MM.1S (cell line): ENCODE results near the gene SPECC1L.

Source experiments
- DNase-seq: peaks from one replicate; pipeline ENCODE4 v3.0.0-alpha.2; 2015
- H2AFZ ChIP-seq: fragments of 300-600 bp; sonication (generic); 2 replicates; pipeline ENCODE4 v1.6.0; 2016; ENCODE audit warnings: antibody characterized with exemption, low read length
- H3F3A ChIP-seq: fragments of 300-600 bp; sonication (generic); 2 replicates; pipeline ENCODE4 v1.6.1; 2016; ENCODE audit warnings: mild to moderate bottlenecking, antibody characterized with exemption, low read length, moderate library complexity, mixed read lengths; ENCODE audit not compliant: insufficient read depth
- H3K27ac ChIP-seq: fragments of 300-600 bp; sonication (generic); 2 replicates; pipeline ENCODE4 v1.5.1; 2016; ENCODE audit warnings: mild to moderate bottlenecking, low read length
- H3K27me3 ChIP-seq: fragments of 300-600 bp; sonication (generic); replicated peaks from 2 replicates; pipeline ENCODE4 v1.6.0; 2016; ENCODE audit warnings: low read length; ENCODE audit not compliant: insufficient read depth
- H3K36me3 ChIP-seq: fragments of 300-600 bp; sonication (generic); replicated peaks from 2 replicates; pipeline ENCODE4 v1.6.1; 2016; ENCODE audit warnings: mild to moderate bottlenecking, low read length, mixed read lengths; ENCODE audit not compliant: insufficient read depth
- H3K4me1 ChIP-seq: fragments of 300-600 bp; sonication (generic); 2 replicates; pipeline ENCODE4 v1.6.1; 2016; ENCODE audit warnings: low read length, mixed read lengths
- H3K4me2 ChIP-seq: fragments of 300-600 bp; sonication (generic); 2 replicates; pipeline ENCODE4 v1.6.0; 2016; ENCODE audit warnings: low read depth, low read length
- H3K4me3 ChIP-seq: fragments of 300-600 bp; sonication (generic); 2 replicates; pipeline ENCODE4 v1.5.1; 2016; ENCODE audit warnings: low read length, mixed read lengths
- H3K79me2 ChIP-seq: fragments of 300-600 bp; sonication (generic); 2 replicates; pipeline ENCODE4 v1.6.1; 2016; ENCODE audit warnings: mixed run types, low read length, mixed read lengths
- H3K9ac ChIP-seq: fragments of 300-600 bp; sonication (generic); 2 replicates; pipeline ENCODE4 v1.6.1; 2016; ENCODE audit warnings: low read length, mixed read lengths
- H3K9me2 ChIP-seq: fragments of 300-600 bp; sonication (generic); replicated peaks from 2 replicates; pipeline ENCODE4 v1.6.1; 2016; ENCODE audit warnings: mild to moderate bottlenecking, low read length, mixed read lengths; ENCODE audit not compliant: insufficient read depth
- H3K9me3 ChIP-seq: fragments of 300-600 bp; sonication (generic); replicated peaks from 2 replicates; pipeline ENCODE4 v1.6.1; 2016; ENCODE audit warnings: mild to moderate bottlenecking, low read length, mixed read lengths; ENCODE audit not compliant: insufficient read depth
- H4K20me1 ChIP-seq: fragments of 300-600 bp; sonication (generic); 2 replicates; pipeline ENCODE4 v1.6.1; 2016; ENCODE audit warnings: mild to moderate bottlenecking, low read length, moderate library complexity, mixed read lengths; ENCODE audit not compliant: insufficient read depth
- EZH2 ChIP-seq: fragments of 300-600 bp; sonication (generic); optimal IDR thresholded peaks from 2 replicates; pipeline ENCODE3; 2017; ENCODE audit warnings: low read depth, mild to moderate bottlenecking, antibody characterized with exemption, low read length, mixed read lengths
- EZH2phosphoT487 ChIP-seq: fragments of 300-600 bp; sonication (generic); IDR thresholded peaks from 2 replicates; pipeline ENCODE4 v1.6.1; 2018; ENCODE audit warnings: antibody characterized with exemption, low read length
- TF ChIP-seq, protein P1 (sequence below): fragments of 300-600 bp; sonication (generic); IDR thresholded peaks from 2 replicates; pipeline ENCODE4 v1.5.1; 2016; ENCODE audit warnings: antibody characterized with exemption, low read length, mixed read lengths

SPECC1L gene

DNA sequence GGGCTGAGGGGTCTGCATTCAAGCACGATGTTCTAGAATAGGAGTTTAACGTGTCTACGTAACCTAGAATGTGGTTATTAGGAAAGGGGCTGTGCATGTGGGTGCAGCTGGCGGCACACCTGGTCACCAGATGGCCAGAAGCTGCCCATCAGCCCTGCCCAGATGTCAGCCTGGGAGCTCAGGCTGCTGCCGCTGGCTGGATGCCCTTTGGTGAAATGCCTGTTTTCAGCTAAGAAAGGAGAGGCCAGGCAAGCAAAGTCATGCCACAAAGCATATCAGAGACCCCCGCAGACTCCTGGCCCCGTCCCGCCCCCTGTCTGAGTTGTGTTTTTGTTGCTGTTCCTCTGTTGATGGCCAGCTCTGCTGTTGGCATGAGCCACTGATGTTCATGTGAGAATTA, 145.5 kb downstream of the SPECC1L start:
- Histone ChIP-seq H3K27ac (no peak overlapping the region), H2AFZ (no peak overlapping the region), H3K4me3 (no peak overlapping the region), H3K9ac (no peak overlapping the region), H3K9me2 (no peaks in the 10 kb centered on the region), H3K79me2 (no peaks in the 10 kb centered on the region), H3K4me1 (no peaks in the 10 kb centered on the region), H3F3A (no peaks in the 10 kb centered on the region), H3K9me3 (no peaks in the 10 kb centered on the region), H3K4me2 (no peak overlapping the region), H3K27me3 (no peaks in the 10 kb centered on the region), H4K20me1 (no peaks in the 10 kb centered on the region), H3K36me3 (no peaks in the 10 kb centered on the region)
- no peak for DNase-seq
- TF ChIP-seq EZH2 (no peak), EZH2phosphoT487 (no peak)
- TF ChIP-seq, protein P1, sequence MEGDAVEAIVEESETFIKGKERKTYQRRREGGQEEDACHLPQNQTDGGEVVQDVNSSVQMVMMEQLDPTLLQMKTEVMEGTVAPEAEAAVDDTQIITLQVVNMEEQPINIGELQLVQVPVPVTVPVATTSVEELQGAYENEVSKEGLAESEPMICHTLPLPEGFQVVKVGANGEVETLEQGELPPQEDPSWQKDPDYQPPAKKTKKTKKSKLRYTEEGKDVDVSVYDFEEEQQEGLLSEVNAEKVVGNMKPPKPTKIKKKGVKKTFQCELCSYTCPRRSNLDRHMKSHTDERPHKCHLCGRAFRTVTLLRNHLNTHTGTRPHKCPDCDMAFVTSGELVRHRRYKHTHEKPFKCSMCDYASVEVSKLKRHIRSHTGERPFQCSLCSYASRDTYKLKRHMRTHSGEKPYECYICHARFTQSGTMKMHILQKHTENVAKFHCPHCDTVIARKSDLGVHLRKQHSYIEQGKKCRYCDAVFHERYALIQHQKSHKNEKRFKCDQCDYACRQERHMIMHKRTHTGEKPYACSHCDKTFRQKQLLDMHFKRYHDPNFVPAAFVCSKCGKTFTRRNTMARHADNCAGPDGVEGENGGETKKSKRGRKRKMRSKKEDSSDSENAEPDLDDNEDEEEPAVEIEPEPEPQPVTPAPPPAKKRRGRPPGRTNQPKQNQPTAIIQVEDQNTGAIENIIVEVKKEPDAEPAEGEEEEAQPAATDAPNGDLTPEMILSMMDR = no peak

GRCh38 chr22:24416611-24417010, 146.0 kb downstream of the SPECC1L start:
- no peak overlapping the region for H3K9ac ChIP-seq
- H3K4me3 ChIP-seq = no peak overlapping the region
- H3K4me1 ChIP-seq = no peaks in the 10 kb centered on the region
- no peaks in the 10 kb centered on the region for H3K9me3 ChIP-seq
- H3K9me2 ChIP-seq = no peaks in the 10 kb centered on the region
- no peaks in the 10 kb centered on the region for H3F3A ChIP-seq
- DNase-seq = no peak
- no peaks in the 10 kb centered on the region for H3K27me3 ChIP-seq
- H4K20me1 ChIP-seq = no peaks in the 10 kb centered on the region
- H3K4me2 ChIP-seq = no peak overlapping the region
- no peak overlapping the region for H2AFZ ChIP-seq
- no peaks in the 10 kb centered on the region for H3K79me2 ChIP-seq
- no peak overlapping the region for H3K27ac ChIP-seq
- H3K36me3 ChIP-seq = no peaks in the 10 kb centered on the region
- TF ChIP-seq EZH2phosphoT487 (no peak), EZH2 (no peak)
- TF ChIP-seq, protein P1 = no peak

DNA sequence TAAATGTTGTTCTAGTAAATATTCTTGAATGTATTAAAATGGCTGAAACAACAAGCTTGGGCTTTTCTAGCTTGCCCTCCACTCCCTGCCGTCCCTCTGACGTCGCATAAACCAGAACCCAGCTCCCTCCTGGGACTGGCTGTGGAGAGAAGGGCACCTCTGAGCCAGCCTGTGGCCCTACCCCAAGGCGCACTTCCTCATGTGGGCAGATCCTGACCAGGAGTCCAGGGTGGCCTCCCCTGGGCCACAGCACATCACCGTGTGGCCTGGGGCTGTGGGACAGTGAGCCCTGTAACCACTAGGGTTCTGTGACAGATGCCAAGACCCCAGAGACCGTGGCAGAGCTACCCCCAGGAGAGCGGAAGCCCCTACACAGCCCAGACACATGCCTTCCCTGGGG, 146.6 kb downstream of the SPECC1L start:
- no peaks in the 10 kb centered on the region for H4K20me1 ChIP-seq
- no peak overlapping the region for H3K4me2 ChIP-seq
- TF ChIP-seq, protein P1 = no peak
- no peak for TF ChIP-seq EZH2
- TF ChIP-seq EZH2phosphoT487 = no peak
- H3K4me3 ChIP-seq = no peak overlapping the region
- H3K9ac ChIP-seq = no peak overlapping the region
- H2AFZ ChIP-seq = no peak overlapping the region
- H3K79me2 ChIP-seq = no peaks in the 10 kb centered on the region
- H3K36me3 ChIP-seq = no peaks in the 10 kb centered on the region
- no peak for DNase-seq
- no peaks in the 10 kb centered on the region for H3F3A ChIP-seq
- H3K27me3 ChIP-seq = no peaks in the 10 kb centered on the region
- H3K4me1 ChIP-seq = no peaks in the 10 kb centered on the region
- H3K9me3 ChIP-seq = no peaks in the 10 kb centered on the region
- H3K9me2 ChIP-seq = no peaks in the 10 kb centered on the region
- no peak overlapping the region for H3K27ac ChIP-seq
